HG03103 (cell line): Measurements from ENCODE around the gene GOSR1.
"Not testable (repeated sequence)": the region's sequence is repeated elsewhere in the genome, so short reads cannot be mapped to it uniquely, and the experiment has no call there.

ENCODE experiments used
- ATAC-seq: cut with Tn5 transposase; IDR thresholded peaks from one replicate; pipeline ENCODE4 v1.9.1; 2021; ENCODE audit warnings: low read depth; ENCODE audit not compliant: unreplicated experiment

The GOSR1 gene

DNA sequence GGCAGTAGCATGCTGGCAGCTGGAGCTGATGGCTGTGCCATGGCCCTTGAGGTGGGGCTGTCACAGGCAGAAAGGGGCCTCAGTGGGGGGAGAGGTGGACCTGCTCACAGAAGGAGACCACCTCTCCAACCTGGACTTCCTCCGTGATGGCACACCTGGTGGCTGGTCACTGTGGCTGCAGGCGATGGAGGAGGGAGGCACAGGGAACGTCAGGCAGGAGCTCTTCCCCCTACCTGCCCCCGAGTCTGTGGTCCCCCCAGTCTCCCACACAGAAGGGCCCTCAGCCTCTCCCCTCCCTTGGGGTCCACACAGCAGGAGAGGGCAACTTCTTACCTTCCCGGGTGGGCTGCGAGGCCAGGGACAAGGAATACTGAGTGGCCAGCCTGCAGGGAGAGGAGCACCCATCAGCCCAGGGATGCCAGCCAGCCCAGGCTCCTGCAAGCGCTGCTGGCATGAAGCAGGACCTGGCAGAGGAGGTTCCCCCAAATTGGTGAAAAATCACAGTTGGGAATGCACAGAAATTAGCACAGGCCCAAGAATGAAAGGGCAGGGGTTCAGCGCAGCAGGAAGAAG lies 96.5 kb downstream of the GOSR1 start:
- ATAC-seq = no peak

DNA sequence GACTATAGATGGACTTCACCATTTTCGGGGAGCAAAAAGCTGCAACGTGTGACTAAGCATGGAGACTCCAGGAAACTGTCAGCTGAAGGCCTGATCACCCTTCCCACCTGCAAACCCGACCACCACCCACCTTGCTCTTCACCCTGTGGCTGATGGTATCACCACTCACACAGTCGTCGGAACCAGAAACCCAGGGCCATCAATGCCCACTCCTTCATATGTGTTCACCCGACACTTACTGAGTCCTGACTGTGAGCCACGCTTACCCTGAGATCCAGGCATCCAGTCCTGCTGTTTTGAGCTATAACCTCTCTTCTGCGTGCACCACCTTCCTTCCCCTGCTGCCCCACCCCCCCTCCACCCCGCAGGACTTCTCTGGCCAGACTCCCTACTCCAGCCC lies 97.1 kb downstream of the GOSR1 start:
- not testable (repeated sequence) for ATAC-seq

DNA sequence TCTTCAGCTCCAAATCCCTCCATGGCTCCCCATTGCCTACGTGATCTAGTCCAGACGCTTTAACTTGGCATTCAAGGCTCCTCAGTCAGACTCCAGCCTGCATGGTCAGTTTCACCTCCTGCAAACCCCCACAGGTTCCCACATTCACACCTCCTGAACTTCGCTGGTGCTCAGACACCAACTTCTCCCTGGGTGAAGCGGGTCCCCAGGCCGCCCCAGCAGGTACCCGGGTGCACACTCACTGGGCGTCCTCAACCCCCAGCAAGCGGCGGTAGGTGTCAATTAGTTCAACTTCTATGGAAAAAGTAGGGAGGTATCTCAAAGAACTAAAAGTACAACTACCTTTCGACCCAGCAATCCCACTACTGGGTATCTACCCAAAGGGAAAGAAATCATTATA lies 97.6 kb downstream of the GOSR1 start:
- ATAC-seq = not testable (repeated sequence)

DNA sequence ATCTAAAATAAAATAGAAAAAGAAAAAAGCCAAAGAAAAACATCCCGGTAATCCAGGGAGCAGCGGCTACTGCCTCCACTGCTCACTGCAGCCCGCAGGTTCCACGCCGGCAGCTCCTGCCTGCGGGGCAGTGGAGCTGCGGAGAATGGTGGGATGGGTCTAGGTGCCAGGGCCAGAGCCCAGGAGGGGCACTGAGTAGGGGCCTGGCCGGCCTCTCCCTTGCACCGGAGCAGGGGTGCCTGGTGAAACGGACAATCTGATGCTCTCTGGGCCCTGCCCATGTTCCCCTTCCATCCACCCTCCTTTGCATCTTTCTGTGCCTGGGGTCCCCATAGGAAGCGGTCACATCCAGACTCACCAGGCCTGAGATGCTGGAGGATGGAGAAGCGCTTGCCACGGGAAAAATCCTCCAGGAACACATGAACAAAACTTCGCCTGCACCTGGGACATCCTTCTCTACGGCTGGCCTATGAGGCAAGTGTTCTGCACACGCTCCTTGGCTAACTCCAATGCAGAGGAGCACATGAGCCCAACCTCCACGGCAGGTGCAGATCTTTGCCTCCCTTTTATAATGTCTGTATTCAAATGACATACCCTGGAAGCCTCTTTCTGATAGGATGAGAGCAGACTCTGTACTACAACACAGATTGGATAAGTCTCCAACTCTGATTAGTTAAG lies 98.6 kb downstream of the GOSR1 start:
- not testable (repeated sequence) for ATAC-seq

DNA sequence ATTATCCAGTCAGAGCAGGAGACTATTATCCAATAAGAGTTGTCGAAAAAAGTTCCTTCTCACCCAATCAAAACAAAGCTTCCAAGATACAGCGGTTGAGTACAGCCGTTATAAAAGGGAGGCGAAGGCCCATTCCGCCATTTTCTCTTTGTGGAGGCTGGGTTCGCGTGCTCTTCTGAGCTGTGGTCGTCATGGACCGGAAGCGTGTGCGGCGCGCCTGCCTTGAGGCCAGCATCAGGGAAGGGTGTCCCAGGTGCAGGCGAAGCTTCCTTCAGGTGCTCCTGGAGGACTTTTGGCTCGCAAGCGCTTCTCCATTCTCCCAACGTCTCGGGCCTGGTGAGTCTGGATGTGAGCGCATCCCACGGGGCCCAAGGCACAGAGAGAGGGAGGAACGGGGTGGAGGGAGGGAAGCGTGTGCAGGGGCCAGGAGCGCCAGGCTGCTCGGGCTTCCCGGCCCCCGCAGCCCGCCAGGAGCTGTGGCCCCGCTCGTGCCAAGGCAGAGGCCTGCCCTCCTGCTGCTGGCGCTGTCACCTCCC lies 99.2 kb downstream of the GOSR1 start:
- no peak for ATAC-seq
